Stimulated activated CD4-positive, alpha-beta T cell treated with anti-CD3 and anti-CD28 coated beads, Interleukin-1b, Interleukin-23, amount 100 ng/mL, for 1 hour (primary cell): ENCODE measurements around the gene CNTN5.

Experiments
- DNase-seq, 2 donors: peaks; one replicate each; pipeline ENCODE4 v3.0.0-alpha.2; 2020; ENCODE audit warnings: low read depth in 2 of 2

CNTN5 gene

DNA sequence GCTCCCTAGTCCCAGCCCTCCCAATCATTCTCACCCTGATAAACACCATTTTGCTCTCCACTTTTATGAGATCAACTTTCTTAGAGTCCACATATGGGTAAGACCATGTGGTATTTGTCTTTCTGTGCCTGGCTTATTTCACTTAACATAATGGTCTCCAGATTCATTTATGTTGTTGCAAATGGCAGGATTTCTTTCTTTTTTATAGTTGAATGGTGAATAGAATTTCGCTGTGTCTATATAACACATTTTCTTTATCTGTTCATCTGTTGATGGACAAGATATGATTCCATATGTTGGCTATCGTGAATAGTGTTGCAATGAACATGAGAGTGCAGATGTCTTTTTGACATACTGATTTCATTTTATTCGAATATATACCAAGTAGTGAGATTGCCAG is 1298.9 kb downstream of the CNTN5 start:
- no peak for DNase-seq

DNA sequence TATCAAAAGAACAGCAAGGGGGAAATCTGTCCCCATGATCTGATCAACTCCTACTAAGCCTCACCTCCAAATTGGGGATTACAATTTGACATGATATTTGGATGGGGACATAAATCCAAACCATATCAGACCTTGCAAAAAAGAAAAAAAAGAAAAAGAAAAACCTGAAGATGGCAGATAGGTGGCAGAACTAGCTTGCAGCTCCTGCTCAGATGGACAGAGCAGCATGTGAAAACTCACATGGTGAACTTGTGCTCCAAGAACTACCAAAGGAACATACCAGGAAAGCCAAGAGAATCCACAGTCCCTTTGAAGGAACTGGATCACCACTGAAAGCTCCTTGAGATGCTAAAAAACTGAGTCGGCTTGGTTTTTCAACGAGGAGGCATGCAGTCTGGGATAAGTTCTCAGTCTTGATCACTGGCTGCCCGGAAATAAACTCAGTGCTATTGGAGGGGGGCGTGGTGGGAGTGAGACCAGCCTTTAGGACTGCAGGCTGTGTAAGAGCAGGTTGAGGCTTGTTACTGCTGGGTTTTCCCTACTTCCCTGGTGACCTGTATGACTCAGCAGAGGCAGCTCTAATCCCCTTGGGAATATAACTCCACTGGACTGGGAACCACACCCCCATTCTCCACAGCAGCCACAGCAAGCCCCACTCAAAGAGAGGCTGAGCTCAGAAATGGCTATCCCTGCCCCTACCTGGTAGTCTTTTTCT is 1308.0 kb downstream of the CNTN5 start:
- DNase-seq = no peak

DNA sequence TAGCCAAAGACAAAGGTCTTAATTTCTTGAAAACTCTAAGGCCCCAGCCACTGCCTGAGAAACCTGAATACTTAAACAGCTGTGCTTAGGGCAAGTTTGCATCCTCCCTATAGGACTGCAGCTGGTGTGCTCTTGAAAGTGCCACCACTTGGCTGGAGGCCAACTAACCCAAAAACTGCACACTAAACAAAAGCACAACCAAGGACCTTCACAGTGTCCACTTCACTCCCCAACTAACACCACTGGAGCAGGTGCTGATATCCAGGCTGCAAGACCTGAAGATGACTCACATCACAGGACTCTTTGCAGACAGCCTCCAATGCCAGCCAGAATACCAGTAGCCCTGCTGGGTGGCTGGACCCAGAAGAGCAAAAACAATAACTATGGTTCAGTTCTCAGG is 1308.6 kb downstream of the CNTN5 start:
- no peak for DNase-seq

DNA sequence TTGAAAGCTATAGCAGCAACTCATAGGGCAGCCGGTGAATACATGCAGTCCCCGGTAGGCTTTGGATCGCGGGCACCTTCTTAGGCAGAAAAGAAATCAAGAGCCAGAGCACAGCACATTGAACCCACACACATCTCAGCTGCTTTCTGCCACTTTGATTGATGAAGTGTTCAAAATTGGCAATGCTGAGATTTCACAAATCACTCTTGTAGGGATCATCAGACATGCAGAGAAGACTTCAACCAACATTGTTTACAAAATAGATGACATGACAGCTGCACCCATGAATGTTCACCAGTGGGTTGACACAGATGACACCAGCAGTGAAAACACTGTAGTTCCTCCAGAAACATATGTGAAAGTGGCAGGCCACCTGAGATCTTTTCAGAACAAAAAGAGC is 1316.1 kb downstream of the CNTN5 start:
- DNase-seq = no peak

DNA sequence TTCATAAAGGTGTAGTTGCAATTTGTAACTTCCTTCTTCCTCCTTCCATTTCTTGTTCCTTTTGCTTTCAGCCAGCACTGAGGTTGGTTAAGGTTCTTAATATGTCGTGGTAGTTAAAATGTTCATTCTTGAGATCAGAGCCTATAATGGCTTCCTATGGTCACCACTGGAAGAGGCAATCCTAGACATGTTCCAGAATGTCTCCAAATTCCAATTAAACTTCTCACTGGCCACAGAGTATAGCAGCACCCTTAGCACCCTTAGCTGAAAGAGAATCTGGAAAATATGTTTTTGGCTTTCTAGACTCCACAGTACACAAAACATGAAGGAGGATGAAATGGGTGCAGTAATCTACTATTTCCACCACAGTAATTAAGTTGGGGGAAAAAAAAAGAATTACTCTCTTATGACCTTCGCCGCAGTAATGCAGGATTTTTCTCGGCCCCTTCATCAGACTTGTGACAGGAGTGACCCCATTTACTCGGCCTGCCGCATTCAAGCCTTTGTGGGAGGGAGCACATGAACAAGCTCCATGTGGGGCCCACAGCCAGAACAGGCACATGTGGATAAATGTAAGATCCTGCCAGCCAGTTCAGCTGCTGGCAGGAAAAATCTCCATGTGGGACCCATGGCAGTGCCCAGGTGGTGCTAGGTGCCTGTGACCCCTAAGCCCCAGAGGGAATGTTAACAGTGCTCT is 1317.5 kb downstream of the CNTN5 start:
- no peak for DNase-seq

DNA sequence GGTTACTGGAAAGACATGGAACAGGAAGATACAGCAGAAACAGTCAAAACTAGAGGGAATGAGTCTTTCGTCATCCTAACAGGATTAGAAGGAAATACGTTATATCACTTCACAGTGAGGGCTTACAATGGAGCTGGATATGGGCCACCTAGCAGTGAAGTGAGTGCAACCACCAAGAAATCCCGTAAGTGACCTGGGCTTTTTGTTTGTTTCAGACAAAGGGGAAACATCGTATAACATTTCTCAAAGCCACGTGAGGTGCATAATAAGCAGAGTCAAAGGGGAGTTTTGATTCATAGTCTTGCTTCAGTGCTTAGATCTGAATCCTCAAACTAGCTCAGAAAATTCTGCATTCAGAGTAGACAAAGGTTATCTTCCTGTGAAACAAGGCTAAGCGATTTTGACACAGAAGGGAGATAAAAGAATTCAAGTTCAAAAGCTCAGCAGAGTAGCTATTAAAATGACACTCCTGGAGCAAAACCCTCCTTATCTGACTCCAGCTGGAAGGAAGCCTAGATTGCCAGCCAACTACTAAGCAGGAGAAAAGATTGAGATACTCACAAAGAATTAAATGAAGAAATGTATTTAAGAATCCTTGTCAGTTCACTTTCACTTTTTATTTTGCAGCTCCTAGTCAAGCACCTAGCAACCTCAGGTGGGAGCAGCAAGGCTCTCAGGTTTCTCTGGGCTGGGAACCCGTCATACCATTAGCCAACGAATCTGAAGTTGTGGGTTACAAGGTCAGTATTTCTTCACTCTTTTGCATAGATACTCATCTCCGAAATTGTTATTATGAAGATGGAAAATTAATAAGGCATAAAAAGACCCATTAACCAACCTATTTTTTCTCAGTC is 1319.9 kb downstream of the CNTN5 start:
- no peak for DNase-seq

DNA sequence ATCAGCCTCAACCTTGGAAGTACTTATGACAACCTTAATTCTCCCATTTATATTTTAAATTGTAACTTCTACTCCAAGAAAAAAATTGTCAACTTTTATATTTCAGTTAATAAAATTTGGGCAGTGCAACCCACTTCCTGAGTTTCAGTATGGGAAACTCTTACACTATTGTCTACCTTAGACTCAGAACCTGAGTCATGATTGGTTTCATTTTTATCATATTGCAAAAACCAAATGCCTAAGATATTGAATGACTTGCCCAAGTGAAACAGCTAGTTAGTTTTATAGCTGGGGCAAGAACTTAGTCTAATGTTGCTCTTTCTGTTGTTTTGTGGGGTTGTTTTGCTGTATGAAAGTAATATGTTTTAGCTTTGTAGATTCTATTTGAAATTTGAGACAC is 1332.3 kb downstream of the CNTN5 start:
- DNase-seq = no peak

DNA sequence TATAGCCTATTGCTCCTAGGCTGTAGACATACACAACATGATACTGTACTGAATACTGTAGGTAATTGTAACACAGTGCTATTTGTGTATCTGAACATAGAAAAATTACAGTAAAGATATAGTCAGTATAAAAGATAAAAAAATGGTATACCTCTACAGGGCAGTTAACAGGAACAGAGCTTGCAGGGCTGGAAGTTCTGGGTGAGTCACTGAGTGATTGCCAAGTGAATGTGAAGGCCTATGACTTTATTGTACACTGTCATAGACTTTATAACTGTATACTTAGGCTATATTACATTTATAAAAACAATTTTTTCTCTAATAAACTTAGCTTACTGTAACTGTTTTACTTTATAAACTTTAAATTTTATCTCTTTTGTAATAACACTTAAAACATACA is 1334.0 kb downstream of the CNTN5 start:
- DNase-seq = no peak

DNA sequence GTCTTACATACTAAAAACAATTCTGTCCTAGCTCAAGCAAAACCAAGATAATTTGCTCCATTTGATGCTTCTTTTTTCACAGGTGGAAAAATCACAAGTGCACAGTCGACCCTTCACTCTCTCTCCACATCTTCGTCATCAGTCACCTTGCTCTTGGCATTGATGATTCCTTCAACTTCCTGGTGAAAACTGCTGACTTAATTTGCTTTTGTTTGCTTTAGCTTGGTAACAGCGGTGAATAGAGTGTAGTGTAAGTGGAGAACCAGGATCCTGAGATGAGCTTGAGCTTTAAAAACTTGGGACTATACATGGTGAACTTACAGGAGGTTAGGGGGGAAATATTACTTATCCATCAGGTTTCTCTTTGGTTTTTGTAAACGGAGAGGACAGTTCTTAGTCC is 1335.3 kb downstream of the CNTN5 start:
- DNase-seq = no peak

DNA sequence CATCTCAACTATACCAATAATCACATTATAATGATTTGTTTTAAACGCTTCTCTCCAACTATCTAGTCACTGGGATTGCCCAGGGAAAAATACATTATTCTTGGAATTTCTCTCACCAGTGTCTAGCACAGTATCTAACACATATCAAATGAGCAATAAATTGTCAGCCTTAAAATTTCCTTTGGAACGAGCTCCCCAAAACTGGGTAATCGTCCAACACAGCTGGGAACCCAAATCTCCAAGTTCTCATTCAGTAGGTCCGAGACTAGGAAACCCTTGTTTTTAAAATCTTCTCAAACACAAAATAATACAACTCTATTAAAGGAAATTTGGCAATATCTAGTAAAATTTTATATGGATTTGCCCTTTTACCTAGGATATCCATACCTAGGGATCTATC is 1338.5 kb downstream of the CNTN5 start:
- DNase-seq = no peak

DNA sequence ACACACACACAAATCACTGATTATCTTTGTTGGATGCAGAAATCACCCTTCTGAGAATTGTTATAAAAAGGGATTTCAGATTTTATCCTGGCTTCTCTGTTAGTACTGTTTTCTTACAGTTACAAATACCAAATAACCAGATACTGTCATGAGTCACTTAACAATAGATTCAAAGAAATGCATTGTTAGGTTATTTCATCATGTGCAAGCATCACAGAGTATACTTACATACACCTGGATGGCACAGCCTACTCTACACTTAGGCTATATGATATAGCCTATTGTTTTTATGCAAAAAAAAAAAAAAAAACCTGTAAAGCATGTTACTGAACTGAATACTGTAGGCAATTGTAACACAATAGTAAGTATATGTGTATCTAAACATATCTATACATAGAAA is 1347.1 kb downstream of the CNTN5 start:
- no peak for DNase-seq

DNA sequence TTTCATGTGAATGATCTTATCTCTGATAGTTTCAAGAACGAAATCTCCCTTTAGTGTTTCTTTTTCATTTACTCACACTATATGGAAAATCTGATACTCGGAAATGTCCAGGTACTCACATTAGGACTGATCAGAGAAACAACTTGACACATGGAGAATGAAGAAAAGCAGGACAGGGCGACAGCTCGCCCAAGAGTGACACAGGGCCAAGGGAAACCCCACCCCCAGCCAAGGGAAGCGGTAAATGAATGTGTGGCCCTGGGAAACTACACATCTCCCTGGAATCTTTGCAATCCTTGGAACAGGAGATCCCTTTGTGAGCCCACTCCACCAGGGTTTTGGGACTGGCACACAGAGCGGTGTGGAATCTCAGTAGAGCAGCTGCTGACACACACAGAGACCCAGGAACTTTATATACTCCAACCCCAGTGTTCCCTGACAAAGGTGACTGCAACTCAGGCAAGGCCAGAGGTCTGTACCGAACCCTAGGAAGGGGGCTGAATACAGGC is 1362.7 kb downstream of the CNTN5 start:
- DNase-seq = no peak

DNA sequence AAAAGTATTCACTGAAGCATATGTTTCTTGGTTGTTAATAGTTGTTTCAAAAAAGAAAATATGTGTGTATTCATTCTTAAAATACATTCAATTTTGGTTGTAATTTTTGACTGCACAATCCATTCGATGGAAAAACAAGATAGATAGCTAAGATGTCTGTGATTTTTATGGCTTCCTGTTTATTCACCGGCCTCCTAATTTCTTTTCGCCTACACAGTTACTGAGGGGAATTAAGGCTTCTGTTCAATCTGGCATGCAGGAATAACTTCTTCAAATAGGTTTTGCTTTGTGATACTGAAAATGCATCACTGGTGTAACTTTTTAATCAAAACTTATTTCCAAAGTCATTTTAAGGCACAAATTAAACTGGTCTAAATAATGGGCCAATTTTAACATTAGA is 1375.5 kb downstream of the CNTN5 start:
- no peak for DNase-seq

DNA sequence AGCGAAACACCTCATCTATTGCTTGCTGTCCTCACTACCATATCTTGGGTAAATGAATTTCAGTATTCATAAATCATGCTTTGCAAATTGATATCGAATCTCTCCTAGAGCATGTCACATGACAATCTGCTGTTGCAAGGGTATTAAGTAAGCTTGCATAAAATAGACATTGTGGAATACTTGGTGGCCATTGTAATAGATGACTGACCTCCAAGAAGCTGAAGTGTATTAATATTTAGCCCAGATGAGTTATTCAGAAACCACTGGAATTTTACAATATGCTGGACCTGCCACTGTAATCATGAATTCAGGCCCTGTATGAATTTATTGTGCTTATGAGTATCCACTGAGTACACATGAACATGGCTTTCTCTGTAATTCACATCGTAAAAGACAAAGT is 1376.7 kb downstream of the CNTN5 start:
- DNase-seq = no peak

DNA sequence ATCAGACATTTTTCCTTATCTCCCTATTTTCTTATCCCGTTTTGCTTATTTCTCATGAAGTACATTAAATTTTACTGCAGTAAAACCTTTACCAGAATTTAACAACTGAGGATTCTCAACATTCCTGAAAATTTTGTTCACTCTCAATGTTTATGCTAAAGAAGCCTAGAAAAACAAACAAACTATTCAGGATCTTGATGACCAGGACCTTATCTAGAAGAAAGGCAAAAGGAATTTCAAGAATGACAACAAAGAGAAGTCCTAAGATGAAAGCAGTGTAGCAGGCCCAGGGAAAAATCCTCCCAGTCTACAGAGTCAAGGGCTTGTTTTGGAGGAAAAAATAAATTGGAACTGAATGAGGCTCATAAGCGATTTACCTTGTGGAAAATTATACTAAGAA is 1383.1 kb downstream of the CNTN5 start:
- no peak for DNase-seq

DNA sequence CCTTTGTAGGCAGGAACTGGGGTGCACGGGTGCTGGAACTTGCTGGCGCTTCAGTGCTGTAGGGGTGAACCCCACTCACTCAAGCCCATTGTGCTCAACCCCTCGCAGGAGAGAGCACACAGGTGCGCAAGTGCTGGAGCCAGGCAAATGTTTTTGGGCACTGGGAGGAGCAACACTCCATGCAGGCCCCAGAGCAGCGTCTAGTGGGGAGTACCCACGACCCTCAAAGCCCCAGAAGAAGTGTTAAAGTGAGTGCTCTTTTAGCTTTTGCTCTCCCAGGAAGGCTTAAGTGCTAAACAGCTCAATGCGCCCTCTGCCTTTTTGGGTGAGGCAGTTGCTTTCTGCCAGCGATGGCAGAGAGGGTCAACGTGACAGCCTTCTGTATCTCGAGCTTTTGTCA is 1384.2 kb downstream of the CNTN5 start:
- no peak for DNase-seq
